Uterus (tissue), 4 donors: ENCODE results near the gene MAP3K12. TPM values are rescaled to one million over a fixed set of nuclear protein-coding genes. Genes with fewer than 3 reads are reported as not detected.
A peak's percentile ranks its signal among the peaks of the same experiment; 100 is the strongest.

ENCODE experiments used
- DNase-seq, 2 donors: peaks; one replicate each; pipeline ENCODE4 v3.0.0-alpha.2; 2019 to 2020
- H3K27ac ChIP-seq, 2 donors: fragments of 200-600 bp; sonication (generic); 1 replicate in 1 of 2; 2 replicates in 1 of 2; pipeline ENCODE4 v1.5.1; 2016 to 2018
- H3K27me3 ChIP-seq, 2 donors: fragments of 200-600 bp; sonication (generic); one replicate each; pipeline ENCODE4 v1.5.1; 2018 to 2019; ENCODE audit warnings: control low read depth in 1 of 2
- H3K36me3 ChIP-seq, 2 donors: fragments of 200-600 bp; sonication (generic); one replicate each; pipeline ENCODE4 v1.5.1; 2019; ENCODE audit warnings: control low read depth in 1 of 2
- H3K4me1 ChIP-seq, 2 donors: fragments of 200-600 bp; sonication (generic); one replicate each; pipeline ENCODE4 v1.5.1; 2018 to 2019; ENCODE audit warnings: control low read depth in 1 of 2
- H3K4me3 ChIP-seq, 2 donors: fragments of 200-600 bp; sonication (generic); 1 replicate in 1 of 2; 2 replicates in 1 of 2; pipeline ENCODE4 v1.5.1; 2018 to 2019; ENCODE audit warnings: mild to moderate bottlenecking in 1 of 2
- H3K9me3 ChIP-seq, 2 donors: fragments of 200-600 bp; sonication (generic); one replicate each; pipeline ENCODE4 v1.5.1; 2019; ENCODE audit warnings: control low read depth in 1 of 2
- CTCF ChIP-seq, 4 experiments: fragments of 200-600 bp in 2 of 4; fragments of 450-650 bp in 2 of 4; sonication (generic) in 2 of 4; IDR thresholded peaks; one replicate each; pipeline ENCODE4 v1.5.1; 2016 to 2019; ENCODE audit warnings: antibody characterized with exemption in 4 of 4, mild to moderate bottlenecking in 2 of 4, moderate library complexity in 1 of 4
- POLR2A ChIP-seq, 2 donors: fragments of 450-650 bp; IDR thresholded peaks; one replicate each; pipeline ENCODE4 v1.6.1; 2016; ENCODE audit warnings: antibody characterized with exemption in 2 of 2, mild to moderate bottlenecking in 1 of 2, moderate library complexity in 1 of 2
- intact Hi-C: fragments of 100-400 bp; cut with DNase I; formaldehyde crosslinking; loops from one replicate; pipeline ENCODE4 v1.15.1; 2023; ENCODE audit warnings: low total_unique reads
- total RNA-seq, 4 donors: library from RNA; depleted of rRNA in 3 of 4; stranded (reverse); fragments of >200 nt in 3 of 4; gene quantifications; one replicate each; pipeline versions ENCODE4 v1.1.0 to v1.2.4, GENCODE V29; 2014 to 2023
- donor health status: DM: yes; HTN: yes; CAD: no.

The MAP3K12 gene
- total RNA-seq, 4 donors from 2014 or later: 13.8 to 65.8 (median 34.7) TPM

GRCh38 chr12:53507603-53507885, 8.3 kb upstream of the MAP3K12 start:
- no peaks in the 10 kb centered on the region for H3K36me3 ChIP-seq
- no peaks in the 10 kb centered on the region for H3K9me3 ChIP-seq
- no peak overlapping the region for H3K4me3 ChIP-seq
- intact Hi-C loops: loop anchor here (2.0 to 10.0 kb wide), 2 partner anchors 53 to 155 kb away; partner anchors contain the start of gene PCBP2
- H3K27ac ChIP-seq: no peak overlapping the region
- no peaks in the 10 kb centered on the region for H3K27me3 ChIP-seq
- no peak for DNase-seq
- TF ChIP-seq POLR2A (IDR thresholded peaks at IDR 0.05) (no peak), CTCF (IDR thresholded peaks at IDR 0.05) (no peak)
- peaks cover 0 to 19% of the 10 kb centered on the region in 2 donors for H3K4me1 ChIP-seq

- H3K9me3 ChIP-seq: no peaks in the 10 kb centered on the region
These were observed 7.8 kb upstream of the MAP3K12 start, which contains the start of gene NPFF for GRCh38 chr12:53506881-53507602. NPFF (minus strand) TSS chr12:53507484; CDS start chr12:53507474, 10 bp downstream.

GRCh38 chr12:53506450-53506785, 7.2 kb upstream of the MAP3K12 start:
- no peaks in the 10 kb centered on the region for H3K27me3 ChIP-seq
- H3K36me3 ChIP-seq: no peaks in the 10 kb centered on the region
- H3K9me3 ChIP-seq: no peaks in the 10 kb centered on the region
- DNase-seq: no peak
- H3K4me1 ChIP-seq: peaks cover 0 to 19% of the 10 kb centered on the region in 2 donors
- intact Hi-C loops: loop anchor here (2.0 to 10.0 kb wide), 2 partner anchors 52 to 154 kb away; partner anchors contain the start of gene PCBP2
- H3K27ac ChIP-seq: no peak overlapping the region
- TF ChIP-seq POLR2A (IDR thresholded peaks at IDR 0.05): no peak
- TF ChIP-seq CTCF (IDR thresholded peaks at IDR 0.05): no peak
- no peak overlapping the region for H3K4me3 ChIP-seq

More at GRCh38 chr12:53506881-53507602, 7.8 kb upstream of the MAP3K12 start, which contains the start of gene NPFF:
- H3K36me3 ChIP-seq: no peaks in the 10 kb centered on the region
- no peak within 1 kb of the TSS for H3K27ac ChIP-seq
- intact Hi-C loops: loop anchor here (2.0 to 10.0 kb wide), 2 partner anchors 52 to 154 kb away; partner anchors contain the start of gene PCBP2
- no peaks in the 10 kb centered on the region for H3K27me3 ChIP-seq
- peaks cover 0 to 19% of the 10 kb centered on the region in 2 donors for H3K4me1 ChIP-seq
- H3K4me3 ChIP-seq: no peak within 1 kb of the TSS
- DNase-seq: no peak
- TF ChIP-seq POLR2A (IDR thresholded peaks at IDR 0.05) (no peak), CTCF (IDR thresholded peaks at IDR 0.05) (no peak)

GRCh38 chr12:53505555-53506449, 6.5 kb upstream of the MAP3K12 start:
- H3K4me3 ChIP-seq: no peak overlapping the region
- intact Hi-C loops: loop anchor here (2.0 to 10.0 kb wide), 2 partner anchors 51 to 153 kb away; partner anchors contain the start of gene PCBP2
- no peak for DNase-seq
- no peaks in the 10 kb centered on the region for H3K9me3 ChIP-seq
- H3K27me3 ChIP-seq: no peaks in the 10 kb centered on the region
- peak overlapping the region in 1 of 2 donors; percentile 28 for H3K27ac ChIP-seq
- no peaks in the 10 kb centered on the region for H3K36me3 ChIP-seq
- H3K4me1 ChIP-seq: peaks cover 0 to 19% of the 10 kb centered on the region in 2 donors
- TF ChIP-seq CTCF (IDR thresholded peaks at IDR 0.05) (no peak), POLR2A (IDR thresholded peaks at IDR 0.05) (no peak)
